ENCODE measurements around the gene PAK4.

The PAK4 gene

DNA sequence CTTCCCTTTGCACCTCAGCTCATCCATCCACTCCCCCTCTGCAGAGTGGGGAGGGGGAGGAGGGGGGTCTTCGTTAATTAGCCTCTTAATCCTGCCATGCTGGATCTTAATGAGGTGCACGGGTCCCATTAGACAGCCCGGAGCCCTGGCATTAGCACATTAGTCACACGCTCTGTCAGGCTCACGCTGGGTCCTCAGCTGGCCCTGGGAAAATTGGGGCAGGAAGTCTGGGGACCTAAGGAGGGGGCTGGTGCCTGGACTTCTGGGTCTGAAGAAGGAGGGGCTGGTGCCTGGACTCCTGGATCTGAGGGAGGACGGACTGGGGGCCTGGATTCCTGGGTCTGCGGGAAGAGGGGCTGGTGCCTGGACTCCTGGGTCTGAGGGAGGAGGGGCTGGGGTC is 70.7 kb downstream of the PAK4 start:
- peaks cover 42% of the 10 kb centered on the region for H3K27me3 ChIP-seq (ENCODE audit: insufficient read depth, insufficient read length)
- DNase-seq (ENCODE audit: low read depth, low spot score): no peak
- H3K4me1 ChIP-seq (ENCODE audit: insufficient read depth, insufficient read length): peaks cover 1% of the 10 kb centered on the region
- H3K36me3 ChIP-seq (ENCODE audit: insufficient read depth, insufficient read length, low read length): no peaks in the 10 kb centered on the region
- H3K4me3 ChIP-seq (ENCODE audit: insufficient read length, low read depth): no peak overlapping the region
- TF ChIP-seq SUZ12 (IDR thresholded peaks at IDR 0.05; ENCODE audit: extremely low read depth, insufficient read depth, insufficient read length): no peak
- TF ChIP-seq ZNF274 (IDR thresholded peaks at IDR 0.05; ENCODE audit: low read depth, low read length): no peak
- TF ChIP-seq YY1 (IDR thresholded peaks at IDR 0.05; ENCODE audit: insufficient read depth, insufficient read length): no peak
- H3K9ac ChIP-seq (ENCODE audit: insufficient read length, low read depth): no peak overlapping the region
- no peaks in the 10 kb centered on the region for H3K9me3 ChIP-seq (ENCODE audit: insufficient read depth, low read length)

DNA sequence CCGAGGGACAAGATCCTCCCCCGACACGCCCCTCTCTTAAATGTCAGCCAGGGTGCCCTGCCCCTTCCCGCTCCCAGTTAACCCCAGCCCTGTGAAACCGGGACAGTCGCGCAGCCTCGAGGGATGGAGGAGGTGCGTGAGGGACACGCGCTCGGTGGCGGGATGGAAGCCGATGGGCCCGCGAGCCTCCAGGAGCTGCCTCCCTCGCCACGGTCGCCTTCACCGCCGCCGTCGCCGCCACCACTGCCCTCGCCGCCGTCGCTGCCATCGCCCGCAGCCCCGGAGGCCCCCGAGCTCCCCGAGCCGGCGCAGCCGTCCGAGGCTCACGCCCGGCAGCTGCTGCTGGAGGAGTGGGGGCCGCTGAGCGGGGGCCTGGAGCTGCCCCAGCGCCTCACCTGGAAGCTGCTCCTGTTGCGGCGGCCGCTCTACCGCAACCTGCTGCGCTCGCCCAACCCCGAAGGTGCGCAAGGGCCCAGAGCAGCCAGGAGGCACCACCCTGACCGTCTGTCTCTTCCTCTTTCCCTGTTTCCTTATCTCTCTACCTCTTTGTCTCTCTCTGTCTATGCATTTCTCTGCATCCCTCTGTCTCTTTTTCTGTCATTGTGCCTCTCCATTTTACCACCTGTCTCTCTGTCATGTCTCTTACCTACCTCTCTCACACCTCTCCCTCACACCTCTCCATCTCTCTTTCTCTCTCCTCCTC is 71.4 kb downstream of the PAK4 start, which contains the start of gene NCCRP1:
Gene NCCRP1 (plus strand): TSS at position 105 of the 703 bp plus-strand sequence. CDS start 19 bp downstream, at position 124.
- no peak for DNase-seq (ENCODE audit: low read depth, low spot score)
- H3K9ac ChIP-seq (ENCODE audit: insufficient read length, low read depth): peak within 1 kb of the TSS; percentile 42
- H3K4me1 ChIP-seq (ENCODE audit: insufficient read depth, insufficient read length): peaks cover 1% of the 10 kb centered on the region
- no peaks in the 10 kb centered on the region for H3K36me3 ChIP-seq (ENCODE audit: insufficient read depth, insufficient read length, low read length)
- no peak for TF ChIP-seq ZNF274 (IDR thresholded peaks at IDR 0.05; ENCODE audit: low read depth, low read length)
- no peak for TF ChIP-seq YY1 (IDR thresholded peaks at IDR 0.05; ENCODE audit: insufficient read depth, insufficient read length)
- TF ChIP-seq SUZ12 (IDR thresholded peaks at IDR 0.05; ENCODE audit: extremely low read depth, insufficient read depth, insufficient read length): no peak
- H3K4me3 ChIP-seq (ENCODE audit: insufficient read length, low read depth): peak within 1 kb of the TSS; percentile 18
- H3K27me3 ChIP-seq (ENCODE audit: insufficient read depth, insufficient read length): peaks cover 42% of the 10 kb centered on the region
- no peaks in the 10 kb centered on the region for H3K9me3 ChIP-seq (ENCODE audit: insufficient read depth, low read length)

DNA sequence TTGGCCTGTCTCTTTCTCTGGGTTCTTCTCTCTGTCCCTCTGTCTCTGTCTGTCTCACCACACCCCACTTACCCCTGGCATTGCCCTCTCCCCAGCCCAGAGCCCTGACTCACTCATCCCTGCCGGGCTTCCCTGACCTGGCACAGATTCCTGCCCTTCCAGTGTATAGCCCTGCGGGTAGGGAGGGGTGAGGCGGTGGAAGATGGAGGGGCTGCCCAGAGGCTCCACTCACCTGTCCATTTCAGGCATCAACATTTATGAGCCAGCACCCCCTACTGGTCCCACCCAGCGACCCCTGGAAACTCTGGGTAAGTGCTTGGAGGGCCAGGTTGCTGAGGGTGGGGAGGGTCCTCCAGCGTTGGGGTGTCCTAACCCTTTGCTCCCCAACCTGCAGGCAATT is 72.2 kb downstream of the PAK4 start:
- Histone ChIP-seq H3K9ac (ENCODE audit: insufficient read length, low read depth) (no peak overlapping the region), H3K4me1 (ENCODE audit: insufficient read depth, insufficient read length) (peaks cover 5% of the 10 kb centered on the region), H3K4me3 (ENCODE audit: insufficient read length, low read depth) (no peak overlapping the region), H3K36me3 (ENCODE audit: insufficient read depth, insufficient read length, low read length) (no peaks in the 10 kb centered on the region), H3K27me3 (ENCODE audit: insufficient read depth, insufficient read length) (peaks cover 42% of the 10 kb centered on the region), H3K9me3 (ENCODE audit: insufficient read depth, low read length) (no peaks in the 10 kb centered on the region)
- no peak for DNase-seq (ENCODE audit: low read depth, low spot score)
- no peak for TF ChIP-seq SUZ12 (IDR thresholded peaks at IDR 0.05; ENCODE audit: extremely low read depth, insufficient read depth, insufficient read length)
- TF ChIP-seq ZNF274 (IDR thresholded peaks at IDR 0.05; ENCODE audit: low read depth, low read length): no peak
- no peak for TF ChIP-seq YY1 (IDR thresholded peaks at IDR 0.05; ENCODE audit: insufficient read depth, insufficient read length)

DNA sequence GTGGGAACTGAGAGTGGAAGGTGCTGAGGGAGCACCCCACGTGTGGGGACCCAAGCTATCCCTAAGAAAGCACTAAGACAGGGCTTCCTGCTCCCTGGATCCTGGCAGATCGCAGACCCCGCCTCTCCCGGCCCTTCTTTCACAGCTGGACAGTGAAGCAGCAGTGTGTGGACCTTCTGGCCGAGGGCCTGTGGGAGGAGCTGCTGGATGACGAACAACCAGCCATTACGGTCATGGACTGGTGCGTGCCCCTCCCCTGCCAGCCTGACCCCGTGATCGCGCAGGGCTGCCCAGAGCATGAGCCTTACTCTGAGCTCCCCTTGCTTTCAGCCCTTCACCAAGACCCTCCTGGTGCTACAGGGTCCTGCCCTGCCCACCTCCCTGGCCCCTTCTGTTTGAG is 73.4 kb downstream of the PAK4 start:
- Histone ChIP-seq H3K9ac (ENCODE audit: insufficient read length, low read depth) (no peak overlapping the region), H3K9me3 (ENCODE audit: insufficient read depth, low read length) (no peaks in the 10 kb centered on the region), H3K4me1 (ENCODE audit: insufficient read depth, insufficient read length) (peaks cover 5% of the 10 kb centered on the region), H3K36me3 (ENCODE audit: insufficient read depth, insufficient read length, low read length) (no peaks in the 10 kb centered on the region), H3K4me3 (ENCODE audit: insufficient read length, low read depth) (no peak overlapping the region), H3K27me3 (ENCODE audit: insufficient read depth, insufficient read length) (peaks cover 42% of the 10 kb centered on the region)
- DNase-seq (ENCODE audit: low read depth, low spot score): no peak
- TF ChIP-seq ZNF274 (IDR thresholded peaks at IDR 0.05; ENCODE audit: low read depth, low read length): no peak
- TF ChIP-seq YY1 (IDR thresholded peaks at IDR 0.05; ENCODE audit: insufficient read depth, insufficient read length): no peak
- TF ChIP-seq SUZ12 (IDR thresholded peaks at IDR 0.05; ENCODE audit: extremely low read depth, insufficient read depth, insufficient read length): no peak

DNA sequence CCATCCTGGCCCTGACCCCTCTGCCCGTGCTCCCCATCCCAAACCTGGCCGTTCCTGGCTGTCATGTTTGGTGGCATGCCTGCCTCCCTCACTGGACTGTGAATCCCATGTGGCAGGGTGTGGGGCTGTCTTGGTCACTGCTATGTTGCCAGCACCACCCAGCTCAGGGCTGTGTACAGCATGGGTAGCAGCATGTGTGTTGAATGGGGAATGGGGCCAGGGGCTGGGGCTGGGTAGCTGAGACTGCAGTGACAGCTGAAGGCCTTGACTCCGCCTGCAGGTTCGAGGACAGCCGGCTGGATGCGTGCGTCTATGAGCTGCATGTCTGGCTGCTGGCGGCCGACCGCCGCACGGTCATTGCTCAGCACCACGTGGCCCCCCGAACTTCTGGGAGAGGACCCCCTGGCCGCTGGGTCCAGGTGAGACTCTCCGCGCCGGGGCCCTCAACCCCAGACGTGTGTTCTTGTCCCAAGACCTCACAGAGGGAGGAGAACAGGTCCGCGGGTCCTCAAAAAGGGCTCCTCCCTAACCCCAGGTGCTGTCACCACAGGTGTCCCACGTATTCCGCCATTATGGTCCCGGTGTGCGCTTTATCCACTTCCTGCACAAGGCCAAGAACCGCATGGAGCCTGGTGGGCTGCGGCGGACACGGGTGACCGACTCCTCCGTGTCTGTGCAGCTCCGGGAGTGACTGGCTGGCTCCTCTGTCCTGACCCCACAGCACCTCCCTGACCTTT is 74.6 kb downstream of the PAK4 start:
- H3K9ac ChIP-seq (ENCODE audit: insufficient read length, low read depth): no peak overlapping the region
- peaks cover 35% of the 10 kb centered on the region for H3K27me3 ChIP-seq (ENCODE audit: insufficient read depth, insufficient read length)

DNA sequence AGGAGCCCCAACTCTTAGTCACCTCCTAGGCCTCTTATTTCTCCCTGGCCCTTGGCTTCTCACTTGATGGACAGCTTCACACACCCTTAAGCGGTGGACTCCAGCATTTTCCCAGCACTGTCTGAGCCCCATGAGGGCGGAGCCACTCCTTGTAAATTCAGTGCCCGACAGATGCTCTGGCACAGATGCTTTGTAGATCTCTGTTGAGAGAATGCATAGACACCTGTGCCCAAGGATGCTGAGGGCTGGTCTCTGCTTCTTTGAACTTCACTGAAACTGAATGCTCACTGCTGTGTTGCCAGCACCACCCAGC is 75.2 kb downstream of the PAK4 start:
- no peak for DNase-seq (ENCODE audit: low read depth, low spot score)
- H3K9me3 ChIP-seq (ENCODE audit: insufficient read depth, low read length): no peaks in the 10 kb centered on the region
- TF ChIP-seq SUZ12 (IDR thresholded peaks at IDR 0.05; ENCODE audit: extremely low read depth, insufficient read depth, insufficient read length): no peak
- TF ChIP-seq YY1 (IDR thresholded peaks at IDR 0.05; ENCODE audit: insufficient read depth, insufficient read length): no peak
- no peak for TF ChIP-seq ZNF274 (IDR thresholded peaks at IDR 0.05; ENCODE audit: low read depth, low read length)
- H3K36me3 ChIP-seq (ENCODE audit: insufficient read depth, insufficient read length, low read length): no peaks in the 10 kb centered on the region
- no peak overlapping the region for H3K9ac ChIP-seq (ENCODE audit: insufficient read length, low read depth)
- H3K4me3 ChIP-seq (ENCODE audit: insufficient read length, low read depth): no peak overlapping the region
- H3K4me1 ChIP-seq (ENCODE audit: insufficient read depth, insufficient read length): peaks cover 5% of the 10 kb centered on the region
- peaks cover 30% of the 10 kb centered on the region for H3K27me3 ChIP-seq (ENCODE audit: insufficient read depth, insufficient read length)

More for the DNA sequence above, 74.6 kb downstream of the PAK4 start:
- Histone ChIP-seq H3K4me3 (ENCODE audit: insufficient read length, low read depth) (no peak overlapping the region), H3K36me3 (ENCODE audit: insufficient read depth, insufficient read length, low read length) (no peaks in the 10 kb centered on the region), H3K4me1 (ENCODE audit: insufficient read depth, insufficient read length) (peaks cover 5% of the 10 kb centered on the region), H3K9me3 (ENCODE audit: insufficient read depth, low read length) (no peaks in the 10 kb centered on the region)
- DNase-seq (ENCODE audit: low read depth, low spot score): no peak
- TF ChIP-seq ZNF274 (IDR thresholded peaks at IDR 0.05; ENCODE audit: low read depth, low read length): no peak
- no peak for TF ChIP-seq YY1 (IDR thresholded peaks at IDR 0.05; ENCODE audit: insufficient read depth, insufficient read length)
- no peak for TF ChIP-seq SUZ12 (IDR thresholded peaks at IDR 0.05; ENCODE audit: extremely low read depth, insufficient read depth, insufficient read length)

DNA sequence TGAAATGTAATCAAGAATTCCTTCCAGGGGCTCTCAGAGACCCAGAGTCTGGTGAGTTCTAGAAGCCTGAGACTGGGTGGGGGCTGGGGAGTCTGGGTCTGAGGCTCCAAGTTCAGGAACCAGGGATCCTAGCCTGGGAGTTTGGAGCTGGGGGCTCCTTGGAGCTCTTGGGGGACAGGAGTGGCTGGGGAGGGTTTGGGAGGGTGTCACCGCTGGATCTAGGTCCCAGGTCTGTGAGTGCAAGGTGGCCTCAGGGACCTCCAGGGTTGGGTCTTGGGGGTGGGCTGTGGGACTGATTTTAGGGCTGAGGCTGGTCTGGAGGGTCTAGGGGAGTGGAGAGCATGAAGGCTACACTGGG is 77.4 kb downstream of the PAK4 start:
- no peak for TF ChIP-seq SUZ12 (IDR thresholded peaks at IDR 0.05; ENCODE audit: extremely low read depth, insufficient read depth, insufficient read length)
- TF ChIP-seq ZNF274 (IDR thresholded peaks at IDR 0.05; ENCODE audit: low read depth, low read length): no peak
- TF ChIP-seq YY1 (IDR thresholded peaks at IDR 0.05; ENCODE audit: insufficient read depth, insufficient read length): no peak
- Histone ChIP-seq H3K4me3 (ENCODE audit: insufficient read length, low read depth) (no peak overlapping the region), H3K9me3 (ENCODE audit: insufficient read depth, low read length) (no peaks in the 10 kb centered on the region), H3K27me3 (ENCODE audit: insufficient read depth, insufficient read length) (peaks cover 8% of the 10 kb centered on the region), H3K4me1 (ENCODE audit: insufficient read depth, insufficient read length) (peaks cover 5% of the 10 kb centered on the region), H3K36me3 (ENCODE audit: insufficient read depth, insufficient read length, low read length) (no peaks in the 10 kb centered on the region), H3K9ac (ENCODE audit: insufficient read length, low read depth) (no peak overlapping the region)
- DNase-seq (ENCODE audit: low read depth, low spot score): no peak
